Measurements from ENCODE around the gene PLCE1. TPM values are rescaled to one million over a fixed set of nuclear protein-coding genes. Genes with fewer than 3 reads are reported as not detected.

PLCE1 gene
- total RNA-seq (ENCODE audit: unreplicated experiment), result 0.49 TPM
- long read RNA-seq, partial matches to known transcripts, result 0 of 1 reads
- long read RNA-seq, other reads (novel, unspliced or antisense), result 1 of 1 reads

DNA sequence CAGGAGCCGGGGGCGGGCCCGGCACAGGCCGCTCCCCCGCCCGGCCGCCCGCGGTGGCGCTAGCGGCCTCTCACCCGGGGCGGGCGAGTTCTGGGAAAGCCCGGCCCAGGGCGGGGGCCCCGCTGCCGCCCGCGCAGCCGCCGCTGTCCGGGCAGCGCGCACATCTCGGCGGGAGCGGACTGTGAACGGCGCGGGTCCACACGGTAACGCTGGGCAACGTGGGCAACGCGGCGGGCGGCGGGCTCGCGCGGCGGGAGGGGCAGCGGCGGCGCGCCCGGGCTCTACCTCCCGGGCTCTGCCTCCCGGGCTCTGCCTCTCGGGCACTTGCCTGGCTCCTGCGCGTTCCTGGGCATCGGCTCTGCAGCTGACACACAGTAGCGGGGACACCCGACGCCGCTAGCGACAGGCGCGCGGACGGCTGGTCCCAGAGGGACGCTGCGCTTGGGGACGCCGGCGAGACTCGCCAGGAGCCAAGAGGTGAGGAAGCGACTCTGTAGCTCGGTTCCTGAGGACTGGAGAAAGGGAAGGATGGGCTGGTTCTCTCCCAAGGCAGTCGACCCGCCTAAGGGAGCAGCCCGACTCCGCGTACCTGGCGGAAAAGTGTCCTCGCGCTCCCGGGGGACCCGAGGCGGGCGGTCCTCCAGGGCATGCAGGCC lies at the start of gene PLCE1:
TSS of gene PLCE1 (plus strand) at position 150 of the 656 bp plus-strand sequence. CDS start 37,116 bp downstream, outside the sequence.
- Mint-ChIP-seq H3K27me3 (ENCODE audit: unreplicated experiment) (peaks cover 15% of the 10 kb centered on the region), H3K36me3 (ENCODE audit: low read depth, unreplicated experiment) (peaks cover 5% of the 10 kb centered on the region), H3K4me3 (ENCODE audit: unreplicated experiment) (peak within 1 kb of the TSS; percentile 84), H3K9me3 (ENCODE audit: unreplicated experiment) (no peaks in the 10 kb centered on the region), H3K27ac (ENCODE audit: unreplicated experiment) (no peak within 1 kb of the TSS), H3K4me1 (ENCODE audit: unreplicated experiment) (peaks cover 10% of the 10 kb centered on the region)
- TF ChIP-seq, protein P1, sequence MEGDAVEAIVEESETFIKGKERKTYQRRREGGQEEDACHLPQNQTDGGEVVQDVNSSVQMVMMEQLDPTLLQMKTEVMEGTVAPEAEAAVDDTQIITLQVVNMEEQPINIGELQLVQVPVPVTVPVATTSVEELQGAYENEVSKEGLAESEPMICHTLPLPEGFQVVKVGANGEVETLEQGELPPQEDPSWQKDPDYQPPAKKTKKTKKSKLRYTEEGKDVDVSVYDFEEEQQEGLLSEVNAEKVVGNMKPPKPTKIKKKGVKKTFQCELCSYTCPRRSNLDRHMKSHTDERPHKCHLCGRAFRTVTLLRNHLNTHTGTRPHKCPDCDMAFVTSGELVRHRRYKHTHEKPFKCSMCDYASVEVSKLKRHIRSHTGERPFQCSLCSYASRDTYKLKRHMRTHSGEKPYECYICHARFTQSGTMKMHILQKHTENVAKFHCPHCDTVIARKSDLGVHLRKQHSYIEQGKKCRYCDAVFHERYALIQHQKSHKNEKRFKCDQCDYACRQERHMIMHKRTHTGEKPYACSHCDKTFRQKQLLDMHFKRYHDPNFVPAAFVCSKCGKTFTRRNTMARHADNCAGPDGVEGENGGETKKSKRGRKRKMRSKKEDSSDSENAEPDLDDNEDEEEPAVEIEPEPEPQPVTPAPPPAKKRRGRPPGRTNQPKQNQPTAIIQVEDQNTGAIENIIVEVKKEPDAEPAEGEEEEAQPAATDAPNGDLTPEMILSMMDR (IDR thresholded peaks at IDR 0.05; ENCODE audit: unreplicated experiment), result no peak
- peak; percentile 41 for DNase-seq (ENCODE audit: low spot score)

- H3K9me3 Mint-ChIP-seq (ENCODE audit: unreplicated experiment), result no peaks in the 10 kb centered on the region
- H3K4me3 Mint-ChIP-seq (ENCODE audit: unreplicated experiment), result no peak overlapping the region
- no peaks in the 10 kb centered on the region for H3K36me3 Mint-ChIP-seq (ENCODE audit: low read depth, unreplicated experiment)
- no peak overlapping the region for H3K27ac Mint-ChIP-seq (ENCODE audit: unreplicated experiment)
- H3K4me1 Mint-ChIP-seq (ENCODE audit: unreplicated experiment), result no peaks in the 10 kb centered on the region
- TF ChIP-seq, protein P1 (IDR thresholded peaks at IDR 0.05; ENCODE audit: unreplicated experiment), result no peak
- no peak for DNase-seq (ENCODE audit: low spot score)
- no peaks in the 10 kb centered on the region for H3K27me3 Mint-ChIP-seq (ENCODE audit: unreplicated experiment)
Measured at GRCh38 chr10:93945819-93946218, 47.9 kb upstream of the PLCE1 start.

GRCh38 chr10:93947055-93947454 lies 46.7 kb upstream of the PLCE1 start:
- Mint-ChIP-seq H3K36me3 (ENCODE audit: low read depth, unreplicated experiment) (no peaks in the 10 kb centered on the region), H3K27me3 (ENCODE audit: unreplicated experiment) (no peaks in the 10 kb centered on the region), H3K4me1 (ENCODE audit: unreplicated experiment) (no peaks in the 10 kb centered on the region), H3K27ac (ENCODE audit: unreplicated experiment) (no peak overlapping the region), H3K9me3 (ENCODE audit: unreplicated experiment) (no peaks in the 10 kb centered on the region), H3K4me3 (ENCODE audit: unreplicated experiment) (no peak overlapping the region)
- TF ChIP-seq, protein P1 (IDR thresholded peaks at IDR 0.05; ENCODE audit: unreplicated experiment), result no peak
- no peak for DNase-seq (ENCODE audit: low spot score)

GRCh38 chr10:93947524-93947923 lies 46.2 kb upstream of the PLCE1 start:
- Mint-ChIP-seq H3K4me1 (ENCODE audit: unreplicated experiment) (no peaks in the 10 kb centered on the region), H3K4me3 (ENCODE audit: unreplicated experiment) (no peak overlapping the region), H3K27ac (ENCODE audit: unreplicated experiment) (no peak overlapping the region), H3K27me3 (ENCODE audit: unreplicated experiment) (no peaks in the 10 kb centered on the region), H3K36me3 (ENCODE audit: low read depth, unreplicated experiment) (no peaks in the 10 kb centered on the region), H3K9me3 (ENCODE audit: unreplicated experiment) (no peaks in the 10 kb centered on the region)
- TF ChIP-seq, protein P1 (IDR thresholded peaks at IDR 0.05; ENCODE audit: unreplicated experiment), result no peak
- no peak for DNase-seq (ENCODE audit: low spot score)

DNA sequence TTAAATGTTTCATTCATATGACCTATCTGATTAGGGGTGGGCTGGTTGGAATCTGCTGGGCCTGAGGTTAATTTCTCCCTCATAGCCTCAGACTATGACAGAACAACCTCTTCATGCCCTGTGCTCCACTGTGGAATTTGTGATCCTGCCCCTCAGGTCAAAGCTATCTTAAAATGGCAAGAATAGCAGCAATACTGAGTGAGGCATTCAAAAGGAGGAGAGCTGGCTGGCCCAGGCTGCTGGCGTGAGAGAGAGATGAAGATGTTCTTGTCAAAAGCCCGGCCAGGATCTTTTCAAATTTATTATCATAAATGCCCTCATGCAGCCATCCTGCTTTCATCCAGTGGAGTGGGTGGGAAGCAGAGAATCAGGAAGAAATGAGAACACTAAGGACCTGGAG lies 41.8 kb upstream of the PLCE1 start:
- no peak overlapping the region for H3K27ac Mint-ChIP-seq (ENCODE audit: unreplicated experiment)
- TF ChIP-seq, protein P1 (IDR thresholded peaks at IDR 0.05; ENCODE audit: unreplicated experiment), result no peak

More for the DNA sequence above, 41.8 kb upstream of the PLCE1 start:
- Mint-ChIP-seq H3K9me3 (ENCODE audit: unreplicated experiment) (no peaks in the 10 kb centered on the region), H3K27me3 (ENCODE audit: unreplicated experiment) (no peaks in the 10 kb centered on the region), H3K4me1 (ENCODE audit: unreplicated experiment) (no peaks in the 10 kb centered on the region), H3K36me3 (ENCODE audit: low read depth, unreplicated experiment) (no peaks in the 10 kb centered on the region), H3K4me3 (ENCODE audit: unreplicated experiment) (no peak overlapping the region)
- no peak for DNase-seq (ENCODE audit: low spot score)

Data from endothelial cell (in vitro differentiated cells).